ENCODE data around the gene PCMT1. TPM values are rescaled to one million over a fixed set of nuclear protein-coding genes. Genes with fewer than 3 reads are reported as not detected.
A peak's percentile ranks its signal among the peaks of the same experiment; 100 is the strongest.
"Not testable (repeated sequence)": the region's sequence is repeated elsewhere in the genome, so short reads cannot be mapped to it uniquely, and the experiment has no call there.

Gene PCMT1
- 70.5 and 70.7 TPM in 2 replicates for total RNA-seq (2014; rRNA removed; shearing (Covaris generic))

DNA sequence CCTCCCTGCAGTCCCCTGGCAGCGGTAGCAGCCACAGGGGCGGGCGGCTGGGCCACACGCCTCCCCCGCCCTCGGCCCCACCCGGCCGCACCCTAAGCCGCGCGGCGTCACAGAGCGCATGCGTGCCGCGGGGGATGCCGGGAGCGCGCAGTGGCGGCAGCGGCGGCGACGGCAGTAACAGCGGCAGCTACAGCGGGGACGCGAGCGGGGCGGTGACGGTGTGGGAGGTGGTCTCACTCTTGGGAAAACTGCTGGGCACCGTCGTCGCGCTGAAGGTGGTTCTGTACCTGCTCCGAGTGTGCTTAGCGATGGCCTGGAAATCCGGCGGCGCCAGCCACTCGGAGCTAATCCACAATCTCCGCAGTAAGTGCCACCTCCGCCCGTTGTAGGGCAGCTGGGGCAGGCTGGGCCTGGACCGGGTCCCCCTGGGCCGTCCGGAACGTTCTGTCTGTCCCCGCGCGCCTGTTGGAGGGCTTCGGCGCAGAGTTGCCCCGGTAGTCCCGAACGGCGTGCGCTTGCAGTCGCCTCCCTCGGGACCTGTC, at the start of gene PCMT1:
PCMT1 (plus strand) TSS at position 148 of the 542 bp plus-strand sequence; CDS start at position 309, 161 bp downstream.
- DNase-seq (ENCODE audit: low spot score), result peak; percentile 79

DNA sequence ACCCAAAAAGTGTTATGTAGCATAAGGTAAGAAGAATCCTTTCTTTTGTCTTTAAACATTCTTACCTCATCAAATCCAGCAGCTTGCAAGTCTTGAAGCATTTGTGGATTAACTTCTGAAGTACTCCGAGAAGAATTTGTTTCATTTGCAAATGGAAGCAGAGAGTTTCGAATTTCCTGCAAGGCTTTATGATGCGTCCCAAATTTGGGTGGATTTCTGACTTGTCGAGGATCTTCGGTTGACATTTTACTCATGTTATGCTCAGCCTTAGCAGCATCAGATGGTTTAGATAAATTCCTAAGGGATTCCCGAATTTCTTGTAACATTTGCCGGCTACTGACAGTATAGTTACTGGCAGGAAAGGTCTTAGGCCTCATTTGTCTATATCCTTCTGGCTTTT, 47.8 kb upstream of the PCMT1 start:
- DNase-seq (ENCODE audit: low spot score), result no peak

DNA sequence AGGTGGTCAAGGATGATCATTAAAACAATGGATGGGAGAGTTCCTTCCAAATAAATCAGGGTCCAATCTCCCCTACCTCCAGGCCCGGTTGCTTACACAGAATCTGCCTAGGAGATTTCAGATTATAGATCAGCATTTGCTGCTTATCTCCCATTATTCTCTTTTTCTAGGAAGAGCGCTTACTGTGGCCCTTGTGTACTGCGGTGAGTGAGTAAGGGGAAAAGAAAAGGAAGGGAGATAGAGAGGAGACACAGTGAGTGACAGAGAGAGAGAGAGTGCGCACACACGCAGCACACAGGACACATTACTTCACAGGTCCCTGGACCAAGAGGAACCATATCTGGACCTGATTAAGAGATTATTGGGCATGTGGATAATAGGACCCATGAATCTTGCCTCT, 37.8 kb upstream of the PCMT1 start:
- no peak for DNase-seq (ENCODE audit: low spot score)

DNA sequence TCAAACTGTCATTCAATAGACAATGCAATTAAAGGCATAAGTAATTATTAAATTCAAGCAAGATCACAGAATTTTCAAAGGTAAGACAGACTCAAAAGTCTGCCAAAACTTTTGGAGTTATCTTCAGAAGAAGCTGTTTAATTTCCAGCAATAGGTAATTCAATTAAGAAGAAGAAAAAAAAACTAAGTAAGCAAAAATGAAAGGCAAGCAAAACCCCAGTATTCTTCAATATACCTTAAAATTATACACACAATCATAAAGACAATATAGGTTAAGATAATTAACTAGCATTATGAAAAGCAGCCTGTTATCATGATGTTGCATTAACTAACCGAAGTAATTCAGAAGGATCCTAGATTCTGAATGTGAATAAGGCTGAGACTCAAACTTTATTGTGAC, 35.1 kb upstream of the PCMT1 start:
- no peak for DNase-seq (ENCODE audit: low spot score)

DNA sequence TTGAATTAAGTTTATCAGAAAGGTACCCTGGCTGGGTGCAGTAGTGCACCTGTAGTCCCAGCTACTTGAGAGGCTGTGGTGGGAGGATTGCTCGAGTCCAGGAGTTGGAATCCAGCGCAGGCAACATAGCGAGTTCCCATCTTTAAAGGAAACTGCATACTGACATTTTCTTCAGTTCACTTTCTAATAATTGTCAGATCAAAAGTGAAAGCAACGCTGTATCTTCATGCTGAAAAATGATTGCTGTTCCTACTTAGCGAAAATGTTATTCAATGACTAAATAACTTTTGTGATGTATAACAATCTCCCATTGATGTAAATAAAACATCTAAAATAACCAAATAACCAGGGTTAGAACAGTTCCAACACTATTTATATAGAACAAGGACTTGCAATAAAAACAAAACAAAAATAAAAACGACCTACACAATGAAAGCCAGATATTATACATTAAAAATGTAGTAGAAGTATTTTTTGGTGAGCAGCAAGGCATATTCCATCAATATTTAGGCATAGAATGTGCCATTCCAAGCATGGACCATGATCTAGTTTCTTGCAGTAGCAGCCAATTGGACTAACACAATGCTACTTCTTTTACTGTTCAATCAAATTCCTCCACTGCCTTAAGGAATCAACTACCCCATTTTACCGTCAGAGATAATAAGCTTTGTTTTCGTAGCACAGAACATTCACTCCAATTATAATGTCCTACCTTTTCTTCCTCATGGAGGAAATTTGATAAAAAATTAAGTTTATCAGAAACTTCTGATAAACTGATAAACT, 33.2 kb upstream of the PCMT1 start:
- DNase-seq (ENCODE audit: low spot score), result no peak

DNA sequence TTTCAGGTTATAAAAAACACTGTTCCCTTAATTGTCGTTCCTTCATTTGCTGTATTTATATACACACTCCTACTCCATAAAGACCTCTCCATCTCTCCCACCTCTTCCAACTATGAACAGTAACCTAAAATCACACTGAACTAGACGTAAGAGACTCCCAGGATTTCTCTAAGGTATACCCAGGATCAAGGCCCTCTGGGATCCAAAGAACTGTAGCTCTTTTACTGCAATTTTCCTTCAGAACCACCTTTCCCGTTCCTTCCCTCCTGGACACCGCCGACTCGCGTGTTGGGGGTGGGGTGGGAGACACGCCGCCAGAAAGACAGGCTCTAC, 32.3 kb upstream of the PCMT1 start:
- no peak for DNase-seq (ENCODE audit: low spot score)

DNA sequence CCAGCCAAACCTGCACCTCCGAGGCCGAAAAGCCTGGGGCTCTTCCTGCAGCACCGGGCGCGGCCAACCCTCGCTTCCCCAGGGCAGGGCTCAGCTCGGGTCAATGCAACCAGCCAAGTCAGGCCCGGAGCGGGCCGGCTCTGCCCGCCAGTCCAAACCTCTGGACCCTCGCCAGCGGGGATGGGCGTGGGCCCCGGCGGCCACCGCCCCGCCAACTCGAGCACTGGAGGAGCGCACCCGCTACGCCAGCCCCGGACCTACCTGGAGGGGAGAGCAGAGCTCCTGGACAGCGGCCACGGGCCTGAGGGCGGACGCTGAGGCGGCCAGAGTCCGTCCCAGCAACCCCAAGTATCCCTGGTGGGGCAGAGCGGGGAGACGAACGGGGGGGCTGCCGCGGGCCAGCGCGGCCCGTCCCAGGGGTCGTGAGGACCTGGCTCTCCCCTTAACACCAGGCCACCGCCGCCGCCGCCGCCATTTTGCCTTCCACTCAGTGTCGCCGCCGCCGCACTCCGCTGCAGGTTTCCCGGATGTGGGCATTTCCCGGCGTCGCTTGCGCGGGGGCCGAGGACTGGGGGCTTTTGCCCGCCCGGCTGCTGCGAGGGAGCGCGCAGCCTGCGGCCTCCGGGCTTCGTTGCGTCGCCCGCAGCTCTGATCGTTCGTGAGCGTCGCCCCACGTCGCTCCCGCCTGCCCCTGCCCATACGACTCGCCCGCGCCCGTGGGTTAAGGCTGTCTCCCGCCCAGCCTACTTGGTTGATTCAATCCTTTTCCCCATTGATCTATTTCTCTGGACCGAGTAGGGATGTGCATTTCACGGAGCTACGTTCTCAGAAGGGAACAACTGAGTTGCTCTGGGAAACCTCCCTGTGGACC, 31.7 kb upstream of the PCMT1 start, which contains the start of gene LATS1:
LATS1 (minus strand) TSS at position 514 of the 871 bp plus-strand sequence. CDS start 15,975 bp downstream, outside the sequence.
- DNase-seq (ENCODE audit: low spot score), result peak; percentile 45

DNA sequence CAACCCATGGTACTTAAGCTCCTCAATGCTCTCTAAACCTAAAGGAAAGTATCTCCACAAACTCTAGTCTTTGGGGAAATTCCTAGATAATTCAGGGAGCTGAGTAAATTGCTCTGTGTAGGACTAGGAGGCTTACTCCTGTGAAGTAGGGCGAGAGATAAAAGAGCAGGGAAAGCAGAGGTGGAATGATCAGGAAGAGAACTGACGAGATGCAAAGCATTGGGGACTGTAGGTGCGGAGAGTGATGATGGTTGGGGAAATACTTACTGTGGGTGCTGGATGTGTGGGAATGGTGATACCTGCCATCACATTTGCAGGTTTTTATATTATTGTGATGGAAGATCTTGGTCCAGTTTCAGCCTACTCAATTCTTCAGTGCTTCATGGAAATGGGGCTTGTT, 30.0 kb upstream of the PCMT1 start:
- DNase-seq (ENCODE audit: low spot score), result no peak

DNA sequence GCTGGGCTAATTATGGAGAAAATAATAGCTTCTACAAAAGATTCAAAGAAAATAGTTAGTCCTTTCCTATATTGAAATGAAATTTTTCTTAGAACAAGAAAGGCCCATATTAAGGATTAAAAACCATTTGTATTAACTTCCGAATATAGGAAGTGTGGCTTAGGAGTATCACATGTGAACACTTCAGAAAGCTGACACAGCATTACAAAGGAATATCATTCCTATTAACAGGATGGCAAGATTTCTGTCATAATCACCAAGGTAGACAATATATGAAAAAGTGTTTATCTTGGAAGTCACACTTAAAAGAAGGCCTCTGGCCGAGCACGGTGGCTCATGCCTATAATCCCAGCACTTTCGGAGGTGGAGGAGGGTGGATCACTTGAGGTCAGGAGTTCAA, 26.3 kb upstream of the PCMT1 start:
- no peak for DNase-seq (ENCODE audit: low spot score)

DNA sequence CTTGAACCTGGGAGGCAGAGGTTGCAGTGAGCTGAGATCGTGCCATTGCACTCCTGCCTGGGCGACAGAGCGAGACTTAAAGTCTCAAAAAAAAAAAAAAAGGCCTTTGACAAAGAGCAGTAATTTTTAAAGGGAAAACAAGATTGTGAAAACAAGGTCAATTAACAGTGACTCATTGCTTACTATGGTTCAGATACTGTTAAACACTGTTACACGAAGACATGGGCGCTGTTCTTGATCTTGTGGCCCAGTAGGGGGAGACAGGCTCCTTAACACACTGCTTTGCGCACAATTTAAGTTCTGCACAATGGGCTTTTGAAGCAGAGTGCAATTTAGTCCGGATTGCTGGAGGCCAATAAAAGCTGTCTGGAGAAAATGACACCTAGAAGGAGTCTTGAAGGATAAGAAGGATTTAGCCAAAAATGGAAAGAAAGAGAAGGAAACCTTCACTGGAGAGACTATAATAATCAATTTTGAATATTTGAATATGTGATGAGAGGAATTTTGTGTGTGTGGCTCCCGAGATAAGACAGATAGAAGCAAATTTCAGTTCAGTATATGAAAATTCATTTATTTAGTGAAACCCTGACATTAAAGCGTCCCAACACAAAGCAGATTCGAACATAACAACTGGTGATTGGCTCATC, 25.6 kb upstream of the PCMT1 start:
- DNase-seq (ENCODE audit: low spot score), result peak; percentile 80

DNA sequence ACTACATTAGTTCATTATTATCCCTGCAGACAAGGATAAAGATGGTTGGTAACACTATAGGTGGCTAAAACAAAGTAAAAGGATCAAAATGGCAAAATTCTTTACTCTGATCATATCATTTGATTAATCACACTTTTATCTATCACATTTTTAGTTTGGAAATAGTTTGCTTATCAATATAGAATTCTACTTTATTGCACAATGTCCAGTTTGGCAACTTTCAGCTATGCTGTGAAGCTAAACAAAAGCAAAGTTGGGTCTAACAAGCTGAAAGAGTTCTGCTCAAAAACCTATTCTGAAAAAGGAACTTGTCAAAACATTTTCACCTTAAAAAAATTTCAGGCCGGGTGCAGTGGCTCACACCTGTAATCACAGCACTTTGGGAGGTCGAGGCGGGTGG, 23.8 kb upstream of the PCMT1 start:
- no peak for DNase-seq (ENCODE audit: low spot score)

DNA sequence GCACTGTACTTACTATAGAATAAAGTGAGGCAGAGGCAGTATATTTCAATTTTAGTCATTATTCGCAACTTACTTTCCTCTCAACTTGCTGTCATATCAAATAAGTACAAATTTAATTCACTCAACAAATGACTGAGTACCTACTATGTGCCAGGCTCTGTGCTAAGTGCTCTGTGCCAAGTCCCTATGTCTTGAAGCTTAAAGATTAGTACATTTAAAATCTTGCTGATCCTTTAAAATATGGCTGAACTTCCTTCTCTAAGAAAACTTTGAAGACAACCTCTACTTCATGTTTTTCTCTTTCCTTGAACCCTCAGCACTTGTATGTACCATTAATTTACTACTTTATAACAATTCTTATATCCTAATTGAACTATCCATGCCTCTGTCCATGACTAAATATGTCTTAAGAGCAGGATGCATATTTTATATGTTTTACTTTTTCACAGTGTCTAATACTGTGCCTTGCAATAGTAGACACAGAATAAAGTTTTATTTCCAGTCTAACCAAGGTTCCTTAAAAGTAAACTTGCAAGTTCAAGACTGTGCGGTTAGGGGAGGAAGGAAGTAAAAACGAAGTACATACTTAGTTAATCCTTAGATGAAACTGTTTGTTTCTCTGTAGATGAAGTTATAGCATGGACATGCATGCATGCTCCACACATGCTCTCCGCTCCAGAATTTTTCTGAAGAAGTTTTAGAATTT, 21.6 kb upstream of the PCMT1 start:
- no peak for DNase-seq (ENCODE audit: low spot score)

DNA sequence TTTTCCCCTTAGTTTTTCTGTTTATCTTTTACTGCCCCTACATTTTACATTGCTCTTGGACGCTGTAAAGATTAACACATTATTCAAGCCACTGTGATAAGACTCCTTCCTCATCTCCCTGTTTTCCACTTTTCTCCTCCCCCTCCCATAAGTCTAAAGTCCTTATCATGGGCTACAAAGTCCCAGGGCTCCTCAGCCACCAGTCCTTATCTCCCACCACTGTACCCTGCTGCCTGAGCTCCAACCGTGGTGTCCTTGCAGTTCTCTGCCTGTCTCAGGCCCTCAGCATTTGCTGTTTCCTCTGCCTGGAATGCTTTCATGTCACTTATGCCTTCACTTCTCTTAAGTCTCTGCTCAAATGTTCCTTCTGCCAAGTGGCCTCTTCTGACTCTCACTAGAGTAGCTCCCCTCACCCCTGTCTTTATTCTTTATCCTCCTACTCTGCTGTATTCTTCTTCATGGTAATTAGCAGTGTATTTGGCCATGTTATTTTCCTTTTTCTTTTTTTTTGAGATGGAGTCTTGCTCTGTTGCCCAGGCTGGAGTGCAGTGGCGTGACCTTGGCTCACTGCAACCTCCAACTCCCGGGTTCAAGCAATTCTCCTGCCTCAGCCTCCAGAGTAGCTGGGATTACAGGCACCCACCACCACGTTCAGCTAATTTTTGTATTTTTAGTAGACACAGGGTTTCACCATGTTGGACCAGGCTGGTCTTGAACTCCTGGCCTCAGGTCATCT, 20.9 kb upstream of the PCMT1 start:
- no peak for DNase-seq (ENCODE audit: low spot score)

DNA sequence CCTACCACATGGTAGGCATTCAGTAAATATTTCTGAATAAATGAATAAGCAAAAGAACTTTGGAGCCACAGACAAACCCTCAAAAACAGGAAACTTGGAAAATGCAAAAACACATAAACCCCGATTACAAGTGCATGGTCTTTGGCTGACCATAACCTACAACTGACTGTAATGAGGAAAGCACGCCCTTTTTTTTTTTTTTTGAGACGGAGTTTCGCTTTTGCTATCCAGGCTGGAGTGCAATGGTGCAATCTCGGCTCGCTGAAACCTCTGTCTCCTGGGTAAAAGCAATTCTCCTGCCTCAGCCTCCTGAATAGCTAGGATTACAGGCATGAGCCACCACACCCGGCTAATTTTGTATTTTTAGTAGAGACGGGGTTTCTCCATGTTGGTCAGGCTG, 19.7 kb upstream of the PCMT1 start:
- DNase-seq (ENCODE audit: low spot score), result no peak

DNA sequence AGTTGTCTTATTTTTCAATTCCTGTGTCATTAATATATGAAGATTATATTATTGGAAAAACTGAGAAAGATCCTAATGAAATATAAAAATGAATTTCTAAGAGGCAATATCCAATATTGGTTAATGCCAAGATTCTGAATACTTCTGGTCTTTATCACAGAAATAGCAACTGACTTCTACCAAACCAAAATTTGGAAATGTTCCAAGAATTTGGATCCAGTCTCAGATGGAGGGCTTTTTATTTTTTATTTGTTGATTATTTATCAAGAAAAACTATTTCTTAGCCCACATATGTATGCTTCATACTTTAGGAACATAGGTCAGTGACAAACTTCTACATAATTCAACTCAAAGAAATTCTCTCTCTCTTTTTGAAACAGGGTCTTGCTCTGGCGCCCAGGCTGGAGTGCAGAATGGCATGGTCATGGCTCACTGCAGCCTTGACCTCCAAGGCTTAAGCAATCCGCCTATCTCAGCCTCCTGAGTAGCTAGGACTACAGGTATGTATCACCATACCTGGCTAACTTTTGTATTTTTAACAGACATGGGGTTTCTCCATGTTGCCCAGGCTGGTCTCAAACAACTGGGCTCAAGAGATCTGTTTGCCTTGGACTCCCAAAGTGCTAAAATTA, 16.3 kb upstream of the PCMT1 start:
- DNase-seq (ENCODE audit: low spot score), result no peak

DNA sequence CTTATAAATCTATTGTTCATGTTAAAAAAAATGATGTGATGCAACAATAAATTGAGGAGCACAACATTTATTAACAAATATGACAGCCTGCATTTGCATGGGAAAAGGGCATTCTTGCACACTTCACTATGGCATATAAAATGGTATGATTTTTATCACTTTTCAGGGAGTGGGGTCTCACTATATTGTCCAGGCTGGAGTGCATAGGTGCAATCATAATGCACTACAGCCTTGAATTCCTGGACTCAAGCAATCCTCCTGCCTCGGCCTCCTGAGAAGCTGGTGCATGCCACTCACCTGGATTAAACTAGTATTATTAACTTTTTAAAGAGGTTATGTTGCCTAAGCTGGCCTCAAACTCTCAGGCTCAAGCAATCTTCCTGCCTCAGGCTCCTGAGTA, 14.6 kb upstream of the PCMT1 start:
- no peak for DNase-seq (ENCODE audit: low spot score)

DNA sequence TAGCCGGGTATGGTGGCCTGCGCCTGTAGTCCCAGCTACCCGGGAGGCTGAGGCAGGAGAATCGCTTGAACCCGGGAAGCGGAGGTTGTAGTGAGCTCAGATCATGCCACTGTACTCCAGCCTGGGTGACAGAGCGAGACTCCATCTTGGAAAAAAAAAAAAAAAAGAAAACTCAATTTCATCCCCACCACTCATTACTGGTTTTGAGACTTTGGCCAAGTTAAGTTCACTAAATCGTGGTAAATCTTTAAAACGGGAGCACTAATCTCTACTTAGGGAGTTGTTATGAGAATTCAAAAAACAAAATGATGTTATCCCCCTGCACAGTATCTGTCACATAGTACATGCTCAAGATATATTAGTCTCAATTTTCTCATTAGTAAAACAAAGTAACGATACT, 4.3 kb upstream of the PCMT1 start:
- not testable (repeated sequence) for DNase-seq (ENCODE audit: low spot score)

DNA sequence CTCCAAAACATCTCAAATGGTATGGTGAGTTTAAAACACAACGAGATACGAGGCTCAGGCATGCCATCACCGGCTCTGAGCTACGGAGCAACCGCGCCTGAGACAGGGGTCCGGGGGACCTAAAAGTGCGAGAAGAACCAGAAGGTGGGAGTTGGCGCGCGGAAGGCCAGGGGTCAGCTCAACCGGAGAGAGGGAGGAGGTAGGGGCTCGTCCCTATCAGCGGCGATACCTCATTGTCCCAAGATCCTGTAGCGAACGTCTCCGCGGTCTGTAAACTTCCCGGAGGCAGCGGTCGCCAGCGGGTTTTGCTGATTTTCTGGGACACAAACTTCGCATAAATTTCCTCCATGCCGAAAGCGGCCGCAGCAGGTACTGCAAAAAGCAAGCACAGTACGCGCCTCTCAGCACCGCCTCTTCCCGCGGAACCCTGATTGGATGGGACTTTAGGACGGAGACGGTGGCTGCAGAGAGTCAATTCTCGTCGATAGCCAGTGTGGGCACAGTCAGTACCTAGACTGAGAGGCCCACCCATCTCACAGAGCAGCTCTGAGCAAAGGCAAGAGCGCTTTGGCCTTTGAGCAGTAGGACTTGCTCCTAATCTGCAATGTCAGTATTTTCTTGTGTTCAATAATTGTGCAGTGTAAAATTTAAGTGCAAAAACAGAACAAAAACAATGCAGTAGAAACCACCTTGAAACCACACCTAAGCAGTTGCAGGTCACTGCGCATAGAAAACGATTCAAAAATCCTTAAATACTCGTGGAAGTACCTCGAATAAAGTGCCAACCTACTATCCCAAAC, 3.2 kb upstream of the PCMT1 start, which contains the start of gene NUP43:
NUP43 (minus strand) TSS at position 383 of the 800 bp plus-strand sequence; CDS start at position 349, 34 bp downstream.
- DNase-seq (ENCODE audit: low spot score), result peak; percentile 83

DNA sequence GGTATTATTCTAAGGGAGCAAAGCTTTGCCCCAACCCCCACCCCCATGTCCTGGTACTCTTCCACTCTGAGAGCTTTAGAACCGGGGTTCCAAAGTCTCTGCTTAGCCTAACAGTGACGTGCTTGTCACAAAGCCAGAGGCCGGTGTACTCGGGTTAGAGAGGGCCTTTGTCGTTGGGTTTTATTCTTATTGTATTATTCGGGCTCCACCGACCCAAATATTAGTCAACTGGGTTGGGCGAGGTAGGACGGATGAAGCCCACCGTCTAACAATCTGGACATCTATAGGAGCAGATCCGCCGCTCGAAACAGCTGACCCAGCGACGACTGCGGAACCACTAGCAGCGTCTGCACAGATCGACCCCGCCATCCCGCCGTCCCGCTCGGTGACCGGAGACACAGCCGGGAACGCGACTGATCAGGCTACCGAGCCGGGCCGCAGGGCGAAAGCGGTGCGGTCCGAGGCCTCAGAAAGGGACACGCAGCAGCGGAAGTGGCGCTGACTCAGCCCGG, 403 bp upstream of the PCMT1 start:
- not testable (repeated sequence) for DNase-seq (ENCODE audit: low spot score)

Measured in H4 (cell line).